Heart right ventricle (tissue), 16 donors: ENCODE measurements around the gene CREB5. TPM values are rescaled to one million over a fixed set of nuclear protein-coding genes. Genes with fewer than 3 reads are reported as not detected.

ENCODE experiments used
- ATAC-seq, 8 donors: fragments of 200-7000 bp; cut with Tn5 transposase; one replicate each; pipeline ENCODE4 v1.9.1; 2020; ENCODE audit warnings: mild to moderate bottlenecking in 8 of 8, moderate library complexity in 8 of 8, moderate number of reproducible peaks in 1 of 8
- DNase-seq, 2 donors: peaks; one replicate each; pipeline ENCODE4 v3.0.0-alpha.2; 2020
- H3K27ac ChIP-seq, 10 donors: fragments of 200-600 bp; sonication (generic) in 2 of 10; one replicate each; pipeline versions ENCODE4 v1.5.0 to v1.8.0; 2020 to 2022; ENCODE audit warnings: mild to moderate bottlenecking in 3 of 10
- H3K27me3 ChIP-seq, 7 donors: fragments of 200-600 bp; one replicate each; pipeline ENCODE4 v1.8.0; 2021 to 2022; ENCODE audit warnings: mild to moderate bottlenecking in 2 of 7
- H3K36me3 ChIP-seq, 9 donors: fragments of 200-600 bp; sonication (generic) in 1 of 9; one replicate each; pipeline versions ENCODE4 v1.5.0 to v1.8.0; 2020 to 2022; ENCODE audit warnings: mild to moderate bottlenecking in 2 of 9
- H3K4me1 ChIP-seq, 9 donors: fragments of 200-600 bp; sonication (generic) in 1 of 9; one replicate each; pipeline versions ENCODE4 v1.5.0 to v1.8.0; 2020 to 2022; ENCODE audit warnings: mild to moderate bottlenecking in 4 of 9
- H3K4me3 ChIP-seq, 10 donors: fragments of 200-600 bp; sonication (generic) in 2 of 10; one replicate each; pipeline versions ENCODE4 v1.5.0 to v1.8.0; 2020 to 2022; ENCODE audit warnings: mild to moderate bottlenecking in 7 of 10, moderate library complexity in 2 of 10
- H3K9me3 ChIP-seq, 11 donors: fragments of 200-600 bp in 10 of 11; sonication (generic) in 2 of 11; one replicate each; pipeline versions ENCODE4 v1.5.0 to v1.8.0; 2013 to 2022; ENCODE audit warnings: mild to moderate bottlenecking in 2 of 11, control low read depth in 1 of 11, moderate library complexity in 1 of 11
- CTCF ChIP-seq, 9 donors: fragments of 200-600 bp; sonication (generic) in 2 of 9; IDR thresholded peaks; one replicate each; pipeline versions ENCODE4 v1.5.0 to v1.8.0; 2021 to 2022; ENCODE audit warnings: antibody characterized with exemption in 9 of 9, mild to moderate bottlenecking in 5 of 9, moderate library complexity in 1 of 9
- WGBS, 2 donors: extraction: QIAGEN DNeasy Blood & Tissue Kit; methylation state at CpG; one replicate each; pipeline ENCODE4 v1.1.7; 2013; ENCODE audit warnings: inconsistent platforms in 1 of 2; 5-methylcytosine and 5-hydroxymethylcytosine counted together
- intact Hi-C, 10 donors: fragments of 100-400 bp; cut with DNase I; formaldehyde crosslinking; loops; one replicate each; pipeline versions ENCODE4 v1.11.1 to v1.14.2; 2022
- polyA plus RNA-seq, 2 donors: library from polyadenylated mRNA; stranded (reverse); fragments of 200-250 nt; gene quantifications; one replicate each; pipeline ENCODE4 v1.2.3, GENCODE V29; 2013
- total RNA-seq, 10 donors: library from RNA; stranded (reverse); fragmentation: NEBNext Ultra II Directional in 3 of 10; extraction: Animal tissue kit (Norgen Biotek cat#: 25700) in 3 of 10; gene quantifications; one replicate each; pipeline versions ENCODE4 v1.2.1 to v1.2.4, GENCODE V29; 2021 to 2023
- donor health status: Arrhythmogenic right ventricular cardiomyopathy.
- donor health status: ischemic (EF 13 %, LVEDD 7.1; RV severe dilation, severe dysfunction).
- donor health status: healthy with polysubstance abuse.
- donor health status: DM: no; HTN: yes; CAD: no.
- donor health status: DM: no; HTN: no; CAD: no.
- donor health status: ischemic (EF 25% LVEDD 6.9; RV normal size, moderate dysfunction).
- donor health status: ischemic (EF 25% LVEDD 5.7; RV mildly dilated, moderate dysfunction).
- donor health status: healthy.
- donor health status: DM: yes; HTN: yes; CAD: no.
- donor health status: Ischemic cardiomyopathy.
- donor health status: ischemic (EF 35%, LVEDD 5.7; RV mildly dilated, moderate dysfunction).
- donor health status: nonischemic (EF 11% LVEDD 7.7; RV severe dilation, severe dysfunction).
- donor health status: DM: yes; HTN: yes; CAD: no.
- donor health status: PGD.
- donor health status: ischemic (EF 29% LVEDD 5.4; RV normal size, mild dysfunction).
- donor health status: nonischemic (EF 23%, LVEDD 6.1; RV moderate dilation, normal function).

Gene CREB5
- total and polyA plus RNA-seq, 12 donors = 4.7 to 170 (median 19.0) TPM

GRCh38 chr7:28448708-28449107, 36.4 kb downstream of the CREB5 start:
- Histone ChIP-seq H3K36me3 (peaks cover 0 to 6% (median 0%) of the 10 kb centered on the region in 9 donors), H3K27ac (no peak overlapping the region), H3K27me3 (no peaks in the 10 kb centered on the region), H3K4me1 (peaks cover 0 to 2% (median 0%) of the 10 kb centered on the region in 9 donors), H3K4me3 (no peak overlapping the region), H3K9me3 (no peaks in the 10 kb centered on the region)
- WGBS, 2 donors = 90 to 92% methylated on average over 4 of the region's 4 CpGs
- intact Hi-C loops = no loop called here
- TF ChIP-seq CTCF (IDR thresholded peaks at IDR 0.05) = no peak
- ATAC-seq (no peak), DNase-seq (no peak)

- Histone ChIP-seq H3K36me3 (no peaks in the 10 kb centered on the region), H3K4me1 (peaks cover 0 to 2% (median 0%) of the 10 kb centered on the region in 9 donors), H3K27me3 (no peaks in the 10 kb centered on the region), H3K4me3 (no peak overlapping the region), H3K27ac (no peak overlapping the region), H3K9me3 (no peaks in the 10 kb centered on the region)
- DNase-seq = no peak
- no peak for TF ChIP-seq CTCF (IDR thresholded peaks at IDR 0.05)
- WGBS, 2 donors = 72 to 95% methylated on average over 2 of the region's 2 CpGs
- intact Hi-C loops = no loop called here
- no peak for ATAC-seq
Observed at GRCh38 chr7:28452681-28453080, 40.4 kb downstream of the CREB5 start.

- H3K4me3 ChIP-seq = no peak overlapping the region
- H3K4me1 ChIP-seq = no peaks in the 10 kb centered on the region
- WGBS, 2 donors = 88 to 97% methylated on average over 5 of the region's 5 CpGs
- H3K36me3 ChIP-seq = no peaks in the 10 kb centered on the region
- DNase-seq (no peak), ATAC-seq (no peak)
- TF ChIP-seq CTCF (IDR thresholded peaks at IDR 0.05) = no peak
- no peaks in the 10 kb centered on the region for H3K27me3 ChIP-seq
- intact Hi-C loops = no loop called here
- H3K9me3 ChIP-seq = no peaks in the 10 kb centered on the region
- no peak overlapping the region for H3K27ac ChIP-seq
Observed at GRCh38 chr7:28455486-28455885, 43.2 kb downstream of the CREB5 start.

GRCh38 chr7:28456044-28456443, 43.7 kb downstream of the CREB5 start:
- ATAC-seq = no peak
- Histone ChIP-seq H3K9me3 (no peaks in the 10 kb centered on the region), H3K27ac (no peak overlapping the region), H3K4me1 (no peaks in the 10 kb centered on the region), H3K27me3 (no peaks in the 10 kb centered on the region), H3K4me3 (no peak overlapping the region), H3K36me3 (no peaks in the 10 kb centered on the region)
- TF ChIP-seq CTCF (IDR thresholded peaks at IDR 0.05) = no peak
- no peak for DNase-seq
- 76 to 88% methylated on average over 1 of the region's 1 CpG for WGBS, 2 donors
- intact Hi-C loops = no loop called here
